OCI-LY7 (cell line): Measurements from ENCODE around the gene PWP2. TPM values are rescaled to one million over a fixed set of nuclear protein-coding genes. Genes with fewer than 3 reads are reported as not detected.
"Not testable (repeated sequence)": the region's sequence is repeated elsewhere in the genome, so short reads cannot be mapped to it uniquely, and the experiment has no call there.

Experiments
- BruUV-seq: library from RNA; stranded (reverse); fragments of 400-500 nt; replicated peaks from 2 replicates; lab custom pipeline; 2021; lab: Mats Ljungman, UMichigan
- CTCF ChIA-PET: fragments of 300-600 bp; sonication (Branson Sonifier 250); formaldehyde crosslinking; loops from one replicate; lab custom pipeline; 2022; ENCODE audit warnings: antibody characterized with exemption; ENCODE audit not compliant: unreplicated experiment; lab: Charles Lee
- POLR2A ChIA-PET: fragments of 300-600 bp; sonication (Branson Sonifier 250); formaldehyde crosslinking; loops from one replicate; lab custom pipeline; 2022; ENCODE audit warnings: antibody characterized with exemption; lab: Charles Lee
- DNase-seq: peaks from one replicate; pipeline ENCODE4 v3.0.0-alpha.2; 2015; ENCODE audit warnings: low spot score
- H2AFZ ChIP-seq: fragments of 200-600 bp; sonication (generic), shearing (Covaris generic); 2 replicates; pipeline ENCODE4 v1.6.1; 2014; ENCODE audit warnings: mild to moderate bottlenecking, antibody characterized with exemption, low read length, moderate library complexity
- H3K27ac ChIP-seq: fragments of 200-600 bp; sonication (generic); 2 replicates; pipeline ENCODE4 v1.5.1; 2014; ENCODE audit warnings: mixed run types, low read depth, mild to moderate bottlenecking, moderate library complexity, low read length, inconsistent platforms; ENCODE audit not compliant: poor library complexity, severe bottlenecking
- H3K36me3 ChIP-seq: fragments of 200-600 bp; sonication (generic); 2 replicates; pipeline ENCODE4 v1.6.1; 2014; ENCODE audit warnings: mild to moderate bottlenecking, antibody characterized with exemption, low read length, moderate library complexity, mixed read lengths; ENCODE audit not compliant: insufficient read depth
- H3K4me1 ChIP-seq: fragments of 200-600 bp; sonication (generic); 2 replicates; pipeline ENCODE4 v1.5.1; 2014; ENCODE audit warnings: mild to moderate bottlenecking, low read length; ENCODE audit not compliant: insufficient read depth, poor library complexity, severe bottlenecking
- H3K4me2 ChIP-seq: fragments of 200-600 bp; sonication (generic); 2 replicates; pipeline ENCODE4 v1.6.1; 2014; ENCODE audit warnings: mild to moderate bottlenecking, low read length
- H3K4me3 ChIP-seq: fragments of 200-600 bp; sonication (generic); 2 replicates; pipeline ENCODE4 v1.5.1; 2014; ENCODE audit warnings: mild to moderate bottlenecking, low read depth, low read length; ENCODE audit not compliant: poor library complexity, severe bottlenecking
- H3K79me2 ChIP-seq: fragments of 200-600 bp; sonication (generic); 2 replicates; pipeline ENCODE4 v1.6.1; 2016; ENCODE audit warnings: low read depth, mild to moderate bottlenecking, low read length, moderate library complexity, mixed read lengths; ENCODE audit not compliant: insufficient read depth
- H3K9me2 ChIP-seq: fragments of 200-600 bp; sonication (generic); 2 replicates; pipeline ENCODE4 v1.6.1; 2016; ENCODE audit warnings: mild to moderate bottlenecking, low read length, mixed read lengths; ENCODE audit not compliant: insufficient read depth
- H3K9me3 ChIP-seq: fragments of 200-600 bp; sonication (generic); 2 replicates; pipeline ENCODE4 v1.6.1; 2014; ENCODE audit warnings: mild to moderate bottlenecking, mixed run types, low read length, mixed read lengths
- H4K20me1 ChIP-seq: fragments of 200-600 bp; sonication (generic); 2 replicates; pipeline ENCODE4 v1.6.1; 2014; ENCODE audit warnings: mild to moderate bottlenecking, antibody characterized with exemption, low read length, moderate library complexity, mixed read lengths; ENCODE audit not compliant: insufficient read depth
- intact Hi-C: fragments of 100-400 bp; cut with micrococcal nuclease; formaldehyde crosslinking; loops from one replicate; pipeline ENCODE4 v1.10.0; 2022; ENCODE audit not compliant: unreplicated experiment
- total RNA-seq, 2 experiments: library from RNA; depleted of rRNA in 1 of 2; stranded (reverse); fragments of >200 nt in 1 of 2; shearing (Covaris generic) in 1 of 2; gene quantifications; 2 replicates each; pipeline ENCODE4 v1.2.3, GENCODE V29; 2014 to 2022

PWP2 gene
- total RNA-seq, 2 experiments from 2014 or later = 8.2 to 11.5 TPM

- H3K9me2 ChIP-seq, DNase-seq, BruUV-seq, H3K36me3 ChIP-seq, H3K9me3 ChIP-seq, H4K20me1 ChIP-seq, H3K4me1 ChIP-seq, H3K4me3 ChIP-seq, H2AFZ ChIP-seq, intact Hi-C loops, CTCF ChIA-PET, POLR2A ChIA-PET, H3K79me2 ChIP-seq, H3K4me2 ChIP-seq, H3K27ac ChIP-seq: not testable (repeated sequence)
Observed at GRCh38 chr21:44098964-44099363, 8.2 kb upstream of the PWP2 start.

- H3K9me2 ChIP-seq, H3K9me3 ChIP-seq, H3K4me2 ChIP-seq, H3K79me2 ChIP-seq, H3K4me1 ChIP-seq, POLR2A ChIA-PET, CTCF ChIA-PET, H2AFZ ChIP-seq, DNase-seq, BruUV-seq, intact Hi-C loops, H3K36me3 ChIP-seq, H4K20me1 ChIP-seq, H3K27ac ChIP-seq: not testable (repeated sequence)
- peak overlapping the region; percentile 57 for H3K4me3 ChIP-seq
Observed at GRCh38 chr21:44107589-44107988, 390 bp downstream of the PWP2 start.

- H4K20me1 ChIP-seq, H3K79me2 ChIP-seq, POLR2A ChIA-PET: not testable (repeated sequence)
Observed at GRCh38 chr21:44113702-44114371, 6.6 kb downstream of the PWP2 start.

GRCh38 chr21:44122131-44122530 is 14.9 kb downstream of the PWP2 start:
- POLR2A ChIA-PET, H2AFZ ChIP-seq, H4K20me1 ChIP-seq, H3K79me2 ChIP-seq, H3K36me3 ChIP-seq, H3K9me3 ChIP-seq, H3K4me2 ChIP-seq, DNase-seq, H3K9me2 ChIP-seq, H3K4me1 ChIP-seq, BruUV-seq, CTCF ChIA-PET, intact Hi-C loops, H3K27ac ChIP-seq, H3K4me3 ChIP-seq: not testable (repeated sequence)

More at GRCh38 chr21:44113702-44114371, 6.6 kb downstream of the PWP2 start:
- H3K4me1 ChIP-seq, DNase-seq, H3K4me3 ChIP-seq, H3K4me2 ChIP-seq, H3K27ac ChIP-seq, H2AFZ ChIP-seq, CTCF ChIA-PET, H3K36me3 ChIP-seq, BruUV-seq, H3K9me2 ChIP-seq, intact Hi-C loops, H3K9me3 ChIP-seq: not testable (repeated sequence)

- H3K27ac ChIP-seq, H3K4me2 ChIP-seq, H3K79me2 ChIP-seq, BruUV-seq, H2AFZ ChIP-seq, H3K36me3 ChIP-seq, H3K4me3 ChIP-seq, DNase-seq, H3K9me2 ChIP-seq, H3K9me3 ChIP-seq, H3K4me1 ChIP-seq, intact Hi-C loops, H4K20me1 ChIP-seq, POLR2A ChIA-PET, CTCF ChIA-PET: not testable (repeated sequence)
Observed at GRCh38 chr21:44127827-44128226, 20.6 kb downstream of the PWP2 start.

- BruUV-seq, H3K9me3 ChIP-seq, H3K36me3 ChIP-seq, H2AFZ ChIP-seq, H3K4me3 ChIP-seq, DNase-seq, H4K20me1 ChIP-seq, H3K79me2 ChIP-seq, H3K9me2 ChIP-seq, CTCF ChIA-PET, H3K4me2 ChIP-seq, H3K27ac ChIP-seq, H3K4me1 ChIP-seq, POLR2A ChIA-PET, intact Hi-C loops: not testable (repeated sequence)
Observed at GRCh38 chr21:44133715-44134057, 26.5 kb downstream of the PWP2 start.
